HCEC 1CT (cell line): Measurements from ENCODE around the gene SNX25.
A peak's percentile ranks its signal among the peaks of the same experiment; 100 is the strongest.

Source experiments
- DNase-seq: peaks from one replicate; pipeline ENCODE4 v3.0.0-alpha.2; 2017

Gene SNX25

GRCh38 chr4:185384061-185384460, 174.7 kb downstream of the SNX25 start:
- no peak for DNase-seq

DNA sequence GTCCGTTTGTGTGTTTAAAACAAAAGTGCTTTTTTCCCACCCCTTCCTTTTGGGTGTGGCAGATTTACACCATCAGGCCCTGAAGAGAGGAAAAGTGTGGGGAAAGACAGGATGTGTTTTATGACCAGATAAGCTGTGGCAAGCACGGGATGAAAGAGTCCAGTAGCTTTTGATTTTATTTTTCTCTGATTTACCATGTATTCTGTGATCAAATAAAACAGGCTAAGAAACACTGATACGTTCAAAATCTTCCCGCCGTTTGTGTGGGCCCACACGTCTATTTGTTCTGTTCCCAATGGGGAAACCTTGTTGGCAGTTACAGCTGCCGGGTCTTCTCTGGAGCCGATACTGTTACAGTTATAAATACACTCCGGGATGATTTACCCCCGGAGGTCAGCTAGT, 175.5 kb downstream of the SNX25 start:
- DNase-seq = no peak

GRCh38 chr4:185387957-185388356, 178.6 kb downstream of the SNX25 start:
- no peak for DNase-seq

DNA sequence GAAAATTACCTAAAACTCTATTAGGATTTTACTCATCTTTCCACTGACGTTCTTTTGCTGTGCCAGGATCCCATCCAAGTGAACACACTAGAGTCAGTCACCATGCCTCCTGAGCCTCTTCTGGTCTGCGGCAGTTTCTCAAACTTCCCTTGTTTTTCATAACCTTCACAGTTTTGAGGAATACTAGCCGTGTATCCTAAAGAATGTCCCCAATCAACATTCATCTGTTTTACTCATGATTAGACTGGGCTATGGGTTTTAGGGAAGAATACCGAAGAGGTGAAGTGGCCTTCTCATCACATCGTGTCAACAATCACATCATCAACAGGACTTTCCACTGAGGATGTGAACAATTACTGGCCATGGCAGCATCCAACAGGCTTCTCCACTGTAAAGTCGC, 181.5 kb downstream of the SNX25 start:
- DNase-seq = no peak

GRCh38 chr4:185392156-185392555, 182.8 kb downstream of the SNX25 start:
- DNase-seq = no peak

- DNase-seq = no peak
These were observed 185.3 kb downstream of the SNX25 start for GRCh38 chr4:185394568-185395237.

DNA sequence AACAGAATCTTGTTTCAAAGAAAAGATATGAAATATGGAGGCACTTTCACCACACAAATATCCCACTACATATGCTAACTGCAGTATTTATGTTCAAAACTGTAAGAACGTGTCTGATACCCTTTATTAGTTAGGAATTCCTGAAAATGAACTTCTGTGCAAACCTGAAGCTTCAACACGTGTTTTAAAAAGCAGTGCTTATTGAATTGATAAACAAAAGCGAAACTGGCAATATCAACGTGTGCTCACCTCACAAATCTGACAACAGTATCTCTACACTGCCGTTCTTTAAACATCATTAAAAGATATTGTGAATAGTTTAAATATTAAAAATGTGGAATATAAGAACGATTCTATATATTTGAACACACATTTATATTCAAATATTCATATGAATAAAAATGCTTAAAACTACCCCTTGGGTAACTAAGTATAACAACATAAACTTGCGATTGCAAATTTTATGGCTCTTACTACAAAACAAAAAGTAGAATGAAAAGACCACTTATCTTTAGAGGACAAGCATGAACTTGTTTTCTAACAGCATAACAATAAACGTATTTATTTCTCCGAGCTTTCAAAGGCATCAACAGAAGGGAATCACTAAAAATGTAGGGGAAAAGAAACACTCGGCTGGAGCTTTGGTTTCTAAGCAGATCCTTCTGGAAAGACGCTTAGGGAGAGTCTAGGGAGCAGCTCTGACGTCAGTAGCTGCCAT, 186.0 kb downstream of the SNX25 start, which contains the start of gene LRP2BP:
Gene LRP2BP, minus strand, starts transcription at position 687 of the 718 bp plus-strand sequence. CDS start 17,738 bp downstream, outside the sequence.
- DNase-seq = no peak

GRCh38 chr4:185395956-185396723, 186.7 kb downstream of the SNX25 start:
- peak; percentile 90 for DNase-seq

- peak; percentile 13 for DNase-seq
These were observed 187.5 kb downstream of the SNX25 start, which contains the start of gene ANKRD37 for GRCh38 chr4:185396724-185397385. Gene ANKRD37 (plus strand): TSS chr4:185396841. CDS start chr4:185396924, 83 bp downstream.

- no peak for DNase-seq
These were observed 189.2 kb downstream of the SNX25 start for GRCh38 chr4:185398618-185399017.

GRCh38 chr4:185399466-185399865, 190.1 kb downstream of the SNX25 start:
- no peak for DNase-seq

- no peak for DNase-seq
These were observed 194.6 kb downstream of the SNX25 start for GRCh38 chr4:185404031-185404430.

- no peak for DNase-seq
These were observed 196.1 kb downstream of the SNX25 start for GRCh38 chr4:185405296-185405999.

DNA sequence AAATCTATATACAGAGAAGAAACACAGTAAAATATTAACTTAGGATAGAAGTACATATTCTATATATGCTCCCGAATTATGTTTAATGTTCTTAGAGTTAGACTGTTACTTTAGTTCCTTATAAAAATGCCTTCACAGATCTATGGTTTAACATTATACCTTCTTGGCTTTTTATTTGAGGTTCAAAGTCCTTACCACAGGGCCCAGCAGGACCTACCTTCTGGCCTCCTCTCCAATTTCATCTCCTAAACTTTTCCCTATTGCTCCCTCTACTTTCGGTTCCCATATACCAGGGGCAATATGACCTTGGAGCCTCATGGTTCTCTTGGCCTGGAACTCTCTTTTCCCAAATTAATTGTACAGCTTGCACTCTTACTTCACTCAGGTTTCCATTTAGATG, 199.0 kb downstream of the SNX25 start:
- no peak for DNase-seq

- DNase-seq = no peak
These were observed 202.5 kb downstream of the SNX25 start for GRCh38 chr4:185411849-185412248.

DNA sequence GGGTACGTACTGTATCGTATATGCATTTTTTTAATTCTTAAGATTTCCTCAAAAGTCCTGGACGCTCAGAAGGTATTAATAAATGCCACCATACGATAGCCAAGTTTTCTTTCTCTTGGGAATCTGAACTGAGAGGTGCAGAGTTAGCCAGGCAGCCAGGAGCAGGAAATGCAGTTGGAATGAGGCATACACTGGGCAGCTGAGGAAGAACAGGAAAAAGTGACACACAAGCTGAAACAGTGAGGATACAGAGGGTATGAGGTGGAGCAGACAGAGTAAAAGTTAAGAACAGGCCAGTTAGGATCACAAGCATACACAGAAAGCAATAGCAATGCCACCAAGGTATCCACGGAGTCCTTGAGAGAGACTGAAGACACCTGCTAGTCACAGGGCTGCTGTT, 203.0 kb downstream of the SNX25 start:
- DNase-seq = no peak
